C4-2B (cell line): ENCODE data around the gene FCHSD2.

ENCODE experiments used
- CTCF ChIP-seq: fragments of 450-650 bp; conservative IDR thresholded peaks from 2 replicates; pipeline ENCODE4 v1.5.1; 2017; ENCODE audit warnings: mild to moderate bottlenecking
- ZFX ChIP-seq: fragments of 450-650 bp; IDR thresholded peaks from 2 replicates; pipeline ENCODE4 v1.6.1; 2017

GRCh38 chr11:73106347-73106746, 35.8 kb downstream of the FCHSD2 start:
- TF ChIP-seq CTCF (no peak), ZFX (no peak)
